GM19043 (cell line): ENCODE data around the gene CYP4B1.
"Not testable (repeated sequence)": the region's sequence is repeated elsewhere in the genome, so short reads cannot be mapped to it uniquely, and the experiment has no call there.

ENCODE experiments used
- ATAC-seq: cut with Tn5 transposase; IDR thresholded peaks from one replicate; pipeline ENCODE4 v1.9.1; 2021; ENCODE audit warnings: low read depth; ENCODE audit not compliant: unreplicated experiment

The CYP4B1 gene

GRCh38 chr1:46798810-46799209 is at the start of gene CYP4B1:
Gene CYP4B1 (plus strand): TSS chr1:46799046. CDS start chr1:46799082, 36 bp downstream.
- ATAC-seq: no peak

GRCh38 chr1:46749404-46749803 is 49.4 kb upstream of the CYP4B1 start:
- ATAC-seq: no peak

GRCh38 chr1:46749921-46750404 is 48.9 kb upstream of the CYP4B1 start:
- no peak for ATAC-seq

GRCh38 chr1:46753985-46754384 is 44.9 kb upstream of the CYP4B1 start:
- no peak for ATAC-seq

GRCh38 chr1:46754707-46755106 is 44.1 kb upstream of the CYP4B1 start:
- ATAC-seq: not testable (repeated sequence)

- no peak for ATAC-seq
Observed at GRCh38 chr1:46755121-46755520, 43.7 kb upstream of the CYP4B1 start.

GRCh38 chr1:46757247-46757955 is 41.4 kb upstream of the CYP4B1 start:
- no peak for ATAC-seq

GRCh38 chr1:46757956-46758528 is 40.8 kb upstream of the CYP4B1 start:
- no peak for ATAC-seq

- no peak for ATAC-seq
Observed at GRCh38 chr1:46760558-46761166, 38.2 kb upstream of the CYP4B1 start.

GRCh38 chr1:46761740-46762139 is 37.1 kb upstream of the CYP4B1 start:
- no peak for ATAC-seq

GRCh38 chr1:46764402-46764801 is 34.4 kb upstream of the CYP4B1 start:
- no peak for ATAC-seq

- no peak for ATAC-seq
Observed at GRCh38 chr1:46767649-46768282, 31.1 kb upstream of the CYP4B1 start.

GRCh38 chr1:46768445-46768844 is 30.4 kb upstream of the CYP4B1 start:
- ATAC-seq: no peak

GRCh38 chr1:46769028-46769740 is 29.7 kb upstream of the CYP4B1 start:
- no peak for ATAC-seq

- no peak for ATAC-seq
Observed at GRCh38 chr1:46770541-46770940, 28.3 kb upstream of the CYP4B1 start.

- no peak for ATAC-seq
Observed at GRCh38 chr1:46772571-46772970, 26.3 kb upstream of the CYP4B1 start.

- no peak for ATAC-seq
Observed at GRCh38 chr1:46774297-46774696, 24.5 kb upstream of the CYP4B1 start.

- ATAC-seq: not testable (repeated sequence)
Observed at GRCh38 chr1:46778456-46778855, 20.4 kb upstream of the CYP4B1 start.

- no peak for ATAC-seq
Observed at GRCh38 chr1:46784666-46785065, 14.2 kb upstream of the CYP4B1 start.

- not testable (repeated sequence) for ATAC-seq
Observed at GRCh38 chr1:46788634-46789033, 10.2 kb upstream of the CYP4B1 start.
